Peyer's patch (tissue), 4 donors: ENCODE measurements around the gene SRPK2. TPM values are rescaled to one million over a fixed set of nuclear protein-coding genes. Genes with fewer than 3 reads are reported as not detected.

Experiments
- DNase-seq, 3 donors: peaks; one replicate each; pipeline ENCODE4 v3.0.0-alpha.2; 2017 to 2019
- H3K27ac ChIP-seq, 4 donors: fragments of 200-600 bp; sonication (generic); one replicate each; pipeline ENCODE4 v1.5.1; 2016 to 2019
- H3K27me3 ChIP-seq, 2 donors: fragments of 200-600 bp; sonication (generic); one replicate each; pipeline ENCODE4 v1.5.1; 2019
- H3K36me3 ChIP-seq, 3 donors: fragments of 200-600 bp; sonication (generic); one replicate each; pipeline ENCODE4 v1.5.1; 2016 to 2019
- H3K4me1 ChIP-seq, 4 donors: fragments of 200-600 bp; sonication (generic); one replicate each; pipeline ENCODE4 v1.5.1; 2016 to 2019
- H3K4me3 ChIP-seq, 4 donors: fragments of 200-600 bp; sonication (generic); 1 replicate in 3 of 4; 2 replicates in 1 of 4; pipeline ENCODE4 v1.5.1; 2016 to 2019; ENCODE audit warnings: mild to moderate bottlenecking in 1 of 4
- H3K9me3 ChIP-seq, 4 donors: fragments of 200-600 bp; sonication (generic); one replicate each; pipeline ENCODE4 v1.5.1; 2016 to 2019; ENCODE audit warnings: mild to moderate bottlenecking in 1 of 4
- CTCF ChIP-seq, 6 experiments: fragments of 450-650 bp in 4 of 6; fragments of 200-600 bp in 2 of 6; sonication (generic) in 1 of 6; IDR thresholded peaks; one replicate each; pipeline ENCODE4 v1.5.1; 2017 to 2019; ENCODE audit warnings: antibody characterized with exemption in 6 of 6, mild to moderate bottlenecking in 3 of 6, moderate library complexity in 1 of 6
- POLR2A ChIP-seq, 2 donors: fragments of 450-650 bp; IDR thresholded peaks; one replicate each; pipeline ENCODE4 v1.5.1; 2017; ENCODE audit warnings: antibody characterized with exemption in 2 of 2, mild to moderate bottlenecking in 2 of 2, moderate library complexity in 2 of 2
- total RNA-seq, 4 donors: library from RNA; depleted of rRNA; stranded (reverse); fragments of >200 nt; gene quantifications; one replicate each; pipeline ENCODE4 v1.1.0, GENCODE V29; 2016

The SRPK2 gene
- total RNA-seq, 4 donors from 2014 or later, result 25.7 to 96.6 (median 33.6) TPM

GRCh38 chr7:105094966-105095365 is 293.8 kb downstream of the SRPK2 start:
- Histone ChIP-seq H3K27me3 (no peaks in the 10 kb centered on the region), H3K9me3 (no peaks in the 10 kb centered on the region), H3K27ac (no peak overlapping the region), H3K4me1 (no peaks in the 10 kb centered on the region), H3K4me3 (no peak overlapping the region), H3K36me3 (peaks cover 0 to 53% (median 0%) of the 10 kb centered on the region in 3 donors)
- no peak for DNase-seq
- TF ChIP-seq CTCF (IDR thresholded peaks at IDR 0.05), result no peak
- no peak for TF ChIP-seq POLR2A (IDR thresholded peaks at IDR 0.05)

GRCh38 chr7:105088456-105088855 is 300.3 kb downstream of the SRPK2 start:
- no peaks in the 10 kb centered on the region for H3K4me1 ChIP-seq
- no peak for TF ChIP-seq CTCF (IDR thresholded peaks at IDR 0.05)
- DNase-seq, result no peak
- H3K27ac ChIP-seq, result no peak overlapping the region
- no peak overlapping the region for H3K4me3 ChIP-seq
- H3K36me3 ChIP-seq, result peaks cover 0 to 72% (median 0%) of the 10 kb centered on the region in 3 donors
- H3K27me3 ChIP-seq, result no peaks in the 10 kb centered on the region
- no peaks in the 10 kb centered on the region for H3K9me3 ChIP-seq

GRCh38 chr7:105087981-105088380 is 300.7 kb downstream of the SRPK2 start:
- peaks cover 0 to 72% (median 0%) of the 10 kb centered on the region in 3 donors for H3K36me3 ChIP-seq

GRCh38 chr7:105086850-105087249 is 301.9 kb downstream of the SRPK2 start:
- H3K27ac ChIP-seq, result no peak overlapping the region
- DNase-seq, result no peak
- H3K36me3 ChIP-seq, result peaks cover 0 to 72% (median 0%) of the 10 kb centered on the region in 3 donors
- no peaks in the 10 kb centered on the region for H3K9me3 ChIP-seq
- H3K27me3 ChIP-seq, result no peaks in the 10 kb centered on the region
- TF ChIP-seq POLR2A (IDR thresholded peaks at IDR 0.05), result no peak
- TF ChIP-seq CTCF (IDR thresholded peaks at IDR 0.05), result no peak
- H3K4me1 ChIP-seq, result no peaks in the 10 kb centered on the region
- H3K4me3 ChIP-seq, result no peak overlapping the region

More at GRCh38 chr7:105087981-105088380, 300.7 kb downstream of the SRPK2 start:
- TF ChIP-seq CTCF (IDR thresholded peaks at IDR 0.05) (no peak), POLR2A (IDR thresholded peaks at IDR 0.05) (no peak)
- Histone ChIP-seq H3K4me1 (no peaks in the 10 kb centered on the region), H3K9me3 (no peaks in the 10 kb centered on the region), H3K27ac (no peak overlapping the region), H3K27me3 (no peaks in the 10 kb centered on the region), H3K4me3 (no peak overlapping the region)
- no peak for DNase-seq

GRCh38 chr7:105084581-105084980 is 304.1 kb downstream of the SRPK2 start:
- Histone ChIP-seq H3K27me3 (no peaks in the 10 kb centered on the region), H3K36me3 (peaks cover 0 to 71% (median 0%) of the 10 kb centered on the region in 3 donors), H3K9me3 (no peaks in the 10 kb centered on the region), H3K4me3 (no peak overlapping the region), H3K27ac (no peak overlapping the region), H3K4me1 (no peaks in the 10 kb centered on the region)
- DNase-seq, result no peak
- TF ChIP-seq POLR2A (IDR thresholded peaks at IDR 0.05) (no peak), CTCF (IDR thresholded peaks at IDR 0.05) (no peak)

GRCh38 chr7:105079348-105079747 is 309.4 kb downstream of the SRPK2 start:
- peaks cover 0 to 88% (median 0%) of the 10 kb centered on the region in 3 donors for H3K36me3 ChIP-seq
- TF ChIP-seq CTCF (IDR thresholded peaks at IDR 0.05), result no peak
- TF ChIP-seq POLR2A (IDR thresholded peaks at IDR 0.05), result no peak
- H3K27ac ChIP-seq, result no peak overlapping the region

More at GRCh38 chr7:105079348-105079747, 309.4 kb downstream of the SRPK2 start:
- H3K27me3 ChIP-seq, result no peaks in the 10 kb centered on the region
- no peaks in the 10 kb centered on the region for H3K9me3 ChIP-seq
- no peak for DNase-seq
- no peak overlapping the region for H3K4me3 ChIP-seq
- H3K4me1 ChIP-seq, result no peaks in the 10 kb centered on the region
